SIG-M5 treated with dmso at 0.1 percent for 504 hours (cell line): Measurements from ENCODE around the gene DEPDC1B.
"Not testable (repeated sequence)": the region's sequence is repeated elsewhere in the genome, so short reads cannot be mapped to it uniquely, and the experiment has no call there.

ENCODE experiments used
- DNase-seq: peaks from one replicate; lab custom pipeline; 2025; ENCODE audit not compliant: unreplicated experiment; lab: John Stamatoyannopoulos, UW

Gene DEPDC1B

GRCh38 chr5:60699609-60700415 is at the start of gene DEPDC1B:
DEPDC1B (minus strand) TSS chr5:60700166; CDS start chr5:60700093, 73 bp downstream.
- DNase-seq = peak; percentile 89

- no peak for DNase-seq
Observed at GRCh38 chr5:60744682-60745081, 44.7 kb upstream of the DEPDC1B start.

- no peak for DNase-seq
Observed at GRCh38 chr5:60743511-60744314, 43.7 kb upstream of the DEPDC1B start.

- no peak for DNase-seq
Observed at GRCh38 chr5:60740322-60740721, 40.4 kb upstream of the DEPDC1B start.

GRCh38 chr5:60738933-60739332 is 39.0 kb upstream of the DEPDC1B start:
- DNase-seq = no peak

GRCh38 chr5:60738461-60738860 is 38.5 kb upstream of the DEPDC1B start:
- DNase-seq = peak; percentile 38

GRCh38 chr5:60730858-60731257 is 30.9 kb upstream of the DEPDC1B start:
- not testable (repeated sequence) for DNase-seq

GRCh38 chr5:60727033-60727679 is 27.2 kb upstream of the DEPDC1B start:
- DNase-seq = no peak

- DNase-seq = no peak
Observed at GRCh38 chr5:60724126-60724525, 24.2 kb upstream of the DEPDC1B start.

GRCh38 chr5:60722416-60722815 is 22.4 kb upstream of the DEPDC1B start:
- DNase-seq = no peak

- DNase-seq = no peak
Observed at GRCh38 chr5:60719329-60719728, 19.4 kb upstream of the DEPDC1B start.

- peak; percentile 52 for DNase-seq
Observed at GRCh38 chr5:60718166-60718892, 18.4 kb upstream of the DEPDC1B start.

- not testable (repeated sequence) for DNase-seq
Observed at GRCh38 chr5:60715201-60715928, 15.4 kb upstream of the DEPDC1B start.

- no peak for DNase-seq
Observed at GRCh38 chr5:60712950-60713349, 13.0 kb upstream of the DEPDC1B start.

- not testable (repeated sequence) for DNase-seq
Observed at GRCh38 chr5:60711892-60712291, 11.9 kb upstream of the DEPDC1B start.

GRCh38 chr5:60710362-60710761 is 10.4 kb upstream of the DEPDC1B start:
- no peak for DNase-seq

GRCh38 chr5:60705144-60705543 is 5.2 kb upstream of the DEPDC1B start:
- DNase-seq = no peak

- no peak for DNase-seq
Observed at GRCh38 chr5:60703944-60704343, 4.0 kb upstream of the DEPDC1B start.

- no peak for DNase-seq
Observed at GRCh38 chr5:60701321-60701968, 1.5 kb upstream of the DEPDC1B start.

- peak; percentile 47 for DNase-seq
Observed at GRCh38 chr5:60700416-60700757, 421 bp upstream of the DEPDC1B start.
